ENCODE data around the gene VTI1A. TPM values are rescaled to one million over a fixed set of nuclear protein-coding genes. Genes with fewer than 3 reads are reported as not detected.
A peak's percentile ranks its signal among the peaks of the same experiment; 100 is the strongest.

Gene VTI1A
- total RNA-seq, 1 donor from 2014 or later: 39.4 TPM

GRCh38 chr10:112434988-112435619 lies 11.9 kb upstream of the VTI1A start:
- Mint-ChIP-seq H3K27me3 (no peaks in the 10 kb centered on the region), H3K9me3 (ENCODE audit: low read depth) (no peaks in the 10 kb centered on the region), H3K4me3 (ENCODE audit: low read depth) (no peak overlapping the region), H3K4me1 (ENCODE audit: low read depth) (no peaks in the 10 kb centered on the region), H3K36me3 (ENCODE audit: insufficient read depth) (peaks cover 12% of the 10 kb centered on the region), H3K27ac (no peak overlapping the region)
- DNase-seq (ENCODE audit: low spot score, unreplicated experiment): no peak
- peak; percentile 69 for TF ChIP-seq CTCF (IDR thresholded peaks at IDR 0.05; ENCODE audit: unreplicated experiment)

DNA sequence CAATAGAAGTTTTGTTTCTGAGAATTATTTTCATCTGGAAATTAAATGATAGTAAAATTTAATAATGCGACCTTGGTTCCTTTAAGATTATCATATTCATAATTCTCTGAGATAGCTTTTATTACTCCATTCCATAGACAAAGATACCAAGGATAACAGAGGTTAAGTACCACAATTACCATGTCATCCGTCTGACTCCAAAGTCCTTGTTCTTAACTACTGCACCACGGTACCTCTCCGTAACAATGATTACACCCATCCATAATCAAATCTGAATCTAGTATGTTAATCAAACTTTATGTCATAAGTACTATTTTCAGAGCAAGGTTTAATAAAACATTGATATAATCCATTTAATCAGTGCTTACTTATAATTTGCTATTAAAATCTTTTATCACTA lies 8.7 kb upstream of the VTI1A start:
- Mint-ChIP-seq H3K9me3 (ENCODE audit: low read depth) (no peaks in the 10 kb centered on the region), H3K36me3 (ENCODE audit: insufficient read depth) (peaks cover 19% of the 10 kb centered on the region), H3K4me3 (ENCODE audit: low read depth) (no peak overlapping the region), H3K4me1 (ENCODE audit: low read depth) (no peaks in the 10 kb centered on the region), H3K27ac (no peak overlapping the region), H3K27me3 (no peaks in the 10 kb centered on the region)
- no peak for TF ChIP-seq CTCF (IDR thresholded peaks at IDR 0.05; ENCODE audit: unreplicated experiment)
- DNase-seq (ENCODE audit: low spot score, unreplicated experiment): no peak

GRCh38 chr10:112441520-112441919 lies 5.5 kb upstream of the VTI1A start:
- Mint-ChIP-seq H3K4me1 (ENCODE audit: low read depth) (peaks cover 8% of the 10 kb centered on the region), H3K4me3 (ENCODE audit: low read depth) (no peak overlapping the region), H3K36me3 (ENCODE audit: insufficient read depth) (peaks cover 15% of the 10 kb centered on the region), H3K9me3 (ENCODE audit: low read depth) (no peaks in the 10 kb centered on the region), H3K27me3 (no peaks in the 10 kb centered on the region), H3K27ac (no peak overlapping the region)
- no peak for TF ChIP-seq CTCF (IDR thresholded peaks at IDR 0.05; ENCODE audit: unreplicated experiment)
- no peak for DNase-seq (ENCODE audit: low spot score, unreplicated experiment)

DNA sequence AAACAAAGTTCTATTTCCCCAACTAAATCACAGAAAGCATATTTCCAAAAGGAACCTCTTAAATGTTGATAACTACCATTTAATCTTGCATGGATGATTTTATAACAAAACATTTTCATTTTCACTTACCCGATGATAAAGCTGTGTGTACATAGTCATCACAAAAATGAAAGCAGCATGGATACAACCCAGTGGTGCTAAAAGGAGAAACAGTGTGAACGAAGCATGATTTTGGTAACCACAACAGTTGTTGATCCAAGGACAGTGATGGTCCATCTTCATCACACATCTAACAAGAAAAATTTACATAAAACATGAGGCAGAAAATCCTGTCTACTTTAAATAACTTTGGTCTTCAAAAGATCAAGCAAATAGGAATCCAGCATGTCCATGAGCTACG lies 5.0 kb upstream of the VTI1A start:
- Mint-ChIP-seq H3K4me1 (ENCODE audit: low read depth) (peaks cover 8% of the 10 kb centered on the region), H3K9me3 (ENCODE audit: low read depth) (no peaks in the 10 kb centered on the region), H3K36me3 (ENCODE audit: insufficient read depth) (peaks cover 15% of the 10 kb centered on the region), H3K27me3 (no peaks in the 10 kb centered on the region), H3K27ac (no peak overlapping the region), H3K4me3 (ENCODE audit: low read depth) (no peak overlapping the region)
- DNase-seq (ENCODE audit: low spot score, unreplicated experiment): no peak
- TF ChIP-seq CTCF (IDR thresholded peaks at IDR 0.05; ENCODE audit: unreplicated experiment): no peak

- DNase-seq (ENCODE audit: low spot score, unreplicated experiment): no peak
- H3K27ac Mint-ChIP-seq: peak overlapping the region; percentile 93
- H3K9me3 Mint-ChIP-seq (ENCODE audit: low read depth): no peaks in the 10 kb centered on the region
- peak overlapping the region; percentile 90 for H3K4me3 Mint-ChIP-seq (ENCODE audit: low read depth)
- no peaks in the 10 kb centered on the region for H3K27me3 Mint-ChIP-seq
- H3K4me1 Mint-ChIP-seq (ENCODE audit: low read depth): peaks cover 15% of the 10 kb centered on the region
- peaks cover 5% of the 10 kb centered on the region for H3K36me3 Mint-ChIP-seq (ENCODE audit: insufficient read depth)
- no peak for TF ChIP-seq CTCF (IDR thresholded peaks at IDR 0.05; ENCODE audit: unreplicated experiment)
Observed at GRCh38 chr10:112446055-112446854, 760 bp upstream of the VTI1A start.
